Esophagus muscularis mucosa (tissue), 3 donors: ENCODE data around the gene SARS2.

Source experiments
- CTCF ChIP-seq, 3 experiments: fragments of 200-600 bp in 2 of 3; fragments of 450-650 bp in 1 of 3; sonication (generic) in 2 of 3; IDR thresholded peaks; one replicate each; pipeline ENCODE4 v1.5.1; 2017 to 2019; ENCODE audit warnings: antibody characterized with exemption in 3 of 3, mild to moderate bottlenecking in 2 of 3, moderate library complexity in 1 of 3
- POLR2A ChIP-seq: fragments of 450-650 bp; IDR thresholded peaks from one replicate; pipeline ENCODE4 v1.6.1; 2017; ENCODE audit warnings: antibody characterized with exemption, moderate library complexity, mild to moderate bottlenecking, low read depth
- POLR2AphosphoS5 ChIP-seq, 2 donors: sonication (generic); formaldehyde crosslinking; IDR thresholded peaks; one replicate each; pipeline ENCODE4 v1.6.1; 2017; ENCODE audit warnings: antibody characterized with exemption in 2 of 2

- TF ChIP-seq CTCF (IDR thresholded peaks at IDR 0.05) = no peak
- no peak for TF ChIP-seq POLR2A
- TF ChIP-seq POLR2AphosphoS5 (IDR thresholded peaks at IDR 0.05) = no peak
These were observed 11.4 kb upstream of the SARS2 start for GRCh38 chr19:38941979-38942378.
